GM04504 (cell line): Measurements from ENCODE around the gene MYLK4.

Source experiments
- DNase-seq: peaks from one replicate; pipeline ENCODE4 v3.0.0-alpha.2; 2012; ENCODE audit warnings: low read depth

Gene MYLK4

GRCh38 chr6:2626401-2626800 lies 124.3 kb downstream of the MYLK4 start:
- DNase-seq: no peak

- DNase-seq: no peak
Measured at GRCh38 chr6:2625581-2625980, 125.1 kb downstream of the MYLK4 start.

GRCh38 chr6:2624177-2624576 lies 126.5 kb downstream of the MYLK4 start:
- no peak for DNase-seq

GRCh38 chr6:2623295-2623694 lies 127.4 kb downstream of the MYLK4 start:
- DNase-seq: no peak

- no peak for DNase-seq
Measured at GRCh38 chr6:2622671-2623070, 128.1 kb downstream of the MYLK4 start.

- no peak for DNase-seq
Measured at GRCh38 chr6:2619651-2620050, 131.1 kb downstream of the MYLK4 start.

- no peak for DNase-seq
Measured at GRCh38 chr6:2617729-2618128, 133.0 kb downstream of the MYLK4 start.

- DNase-seq: no peak
Measured at GRCh38 chr6:2616811-2617210, 133.9 kb downstream of the MYLK4 start.

- DNase-seq: no peak
Measured at GRCh38 chr6:2615251-2615650, 135.5 kb downstream of the MYLK4 start.

- no peak for DNase-seq
Measured at GRCh38 chr6:2614846-2615245, 135.9 kb downstream of the MYLK4 start.

GRCh38 chr6:2614155-2614554 lies 136.6 kb downstream of the MYLK4 start:
- DNase-seq: no peak
